Eye (tissue), 1 donor: Measurements from ENCODE around the gene ZNF570.

Experiments used
- DNase-seq: peaks from one replicate; pipeline ENCODE4 v3.0.0-alpha.2; 2015

Gene ZNF570

DNA sequence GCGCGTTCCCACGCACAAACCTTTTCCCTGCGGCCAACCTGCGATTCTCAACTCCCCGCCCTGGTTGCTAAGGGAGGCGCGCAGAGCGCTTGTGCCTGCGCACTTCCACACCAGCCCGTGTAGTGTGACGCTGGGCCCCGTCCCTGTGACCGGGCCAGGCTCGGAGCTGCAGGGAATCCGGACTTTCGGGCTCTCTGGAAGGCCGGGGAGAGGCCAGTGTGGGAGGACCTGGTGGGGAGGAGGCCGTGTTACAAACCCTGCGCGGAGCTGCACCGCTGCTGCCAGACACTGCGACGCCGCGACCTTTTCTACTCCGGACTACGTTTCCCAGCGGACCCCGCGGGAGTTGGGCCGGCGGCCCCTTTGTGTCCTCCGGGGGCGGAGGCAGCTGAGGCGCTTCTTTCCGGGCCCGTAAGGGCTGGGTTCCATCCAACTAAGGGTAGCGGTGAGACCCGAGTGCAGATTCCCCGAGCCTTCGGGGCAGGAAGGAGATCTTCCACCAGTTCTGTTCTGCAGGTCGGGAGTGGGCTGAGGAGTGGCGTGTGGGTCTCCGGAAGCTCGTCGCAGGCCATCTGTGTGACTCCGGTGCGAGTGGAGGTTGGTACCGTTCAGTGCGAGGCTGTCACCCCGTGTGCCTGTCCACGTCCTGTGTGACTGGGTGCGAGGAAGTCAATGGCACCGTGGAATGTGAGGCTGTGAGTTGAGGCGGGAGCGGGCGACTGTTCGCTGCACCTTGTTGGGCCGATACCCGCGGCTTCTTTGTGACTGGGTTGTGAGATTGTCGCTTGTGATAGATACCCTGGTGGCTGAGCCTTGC, at the start of gene ZNF570:
ZNF570 (plus strand) TSS at position 396 of the 817 bp plus-strand sequence. CDS start 999 bp downstream, outside the sequence.
- peak; percentile 97 for DNase-seq

DNA sequence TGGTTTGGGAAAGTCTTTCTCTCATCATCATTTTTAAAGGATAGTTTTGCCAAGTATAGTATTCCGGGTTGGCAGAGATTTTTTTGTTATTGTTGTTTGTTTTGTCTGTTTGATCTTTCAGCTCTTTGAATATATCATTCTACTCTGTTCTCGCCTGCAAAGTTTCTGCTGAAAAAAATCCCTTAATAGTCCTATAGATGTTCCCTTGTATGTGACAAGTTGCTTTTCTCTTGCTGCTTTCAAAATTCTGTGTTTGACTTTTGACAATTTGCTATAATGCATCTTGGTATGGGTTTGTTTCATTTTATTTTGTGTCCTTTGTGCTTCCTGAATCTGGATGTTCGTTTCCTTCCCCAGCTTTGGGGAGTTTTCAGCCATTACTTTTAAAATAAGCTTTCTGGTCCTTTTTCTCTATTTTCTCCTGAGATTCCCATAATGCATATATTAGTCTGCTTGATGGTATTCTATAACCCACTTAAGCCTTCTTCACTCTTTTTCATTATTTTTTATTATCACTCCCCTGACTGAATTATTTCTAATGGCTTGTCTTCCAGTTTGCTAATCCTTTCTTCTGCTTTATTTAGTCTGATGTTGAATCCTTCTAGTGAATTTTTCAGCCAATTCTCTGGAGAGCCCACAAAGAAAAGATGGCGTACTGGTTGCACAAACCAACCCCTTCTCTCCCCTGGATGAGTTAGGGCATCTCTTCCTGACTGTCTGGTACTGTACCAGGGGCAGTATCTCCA, 16.5 kb upstream of the ZNF570 start:
- DNase-seq = peak; percentile 7

DNA sequence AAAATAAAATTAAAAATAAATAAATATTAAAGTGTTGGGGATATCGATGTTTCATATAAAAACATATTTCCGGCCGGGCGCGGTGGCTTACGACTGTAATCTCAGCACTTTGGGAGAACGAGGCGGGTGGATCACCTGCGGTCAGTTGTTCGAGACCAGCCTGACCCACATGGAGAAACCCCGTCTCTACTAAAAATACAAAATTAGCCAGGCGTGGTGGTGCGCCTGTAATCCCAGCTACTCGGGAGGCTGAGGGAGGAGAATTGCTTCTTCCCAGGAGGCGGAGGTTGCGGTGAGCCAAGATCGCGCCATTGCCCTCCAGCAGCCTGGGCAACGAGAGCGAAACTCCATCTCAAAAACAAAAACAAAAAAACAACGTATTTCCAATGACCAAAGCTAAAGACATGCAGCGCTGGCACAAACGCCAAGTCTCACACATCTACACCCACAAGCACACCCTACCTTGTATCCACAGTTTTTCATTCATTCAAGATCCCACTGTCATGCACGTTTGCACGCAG, 2.8 kb upstream of the ZNF570 start:
- DNase-seq = peak; percentile 5

- peak; percentile 98 for DNase-seq
Measured at GRCh38 chr19:37466798-37467607, 2.2 kb upstream of the ZNF570 start, which contains the start of gene ZNF569. TSS of gene ZNF569 (minus strand) at chr19:37467444. CDS start at chr19:37444921, 22,523 bp downstream.

DNA sequence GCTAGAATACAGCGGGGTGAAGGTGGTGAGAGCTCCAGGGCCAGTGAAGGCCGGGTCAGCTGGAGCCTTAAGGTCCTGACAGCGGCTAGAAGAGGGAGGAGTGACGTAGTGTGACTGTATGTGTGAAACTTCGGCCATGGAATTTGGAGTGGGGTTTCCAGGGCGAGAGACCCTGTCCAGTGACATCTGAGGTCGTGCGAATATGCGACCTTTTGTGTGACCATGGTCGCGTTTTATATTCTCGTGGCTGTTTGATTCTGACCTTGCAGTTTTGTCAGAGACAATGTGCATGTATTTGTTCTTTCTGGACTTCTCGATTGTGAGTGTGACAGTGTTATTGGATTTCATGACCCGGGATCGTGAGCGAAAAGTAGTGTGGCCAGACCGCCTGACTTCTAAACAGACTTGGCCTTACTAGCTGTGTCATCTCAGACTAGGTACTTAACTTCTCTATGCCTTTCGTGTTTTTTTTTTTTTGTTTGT, 1.5 kb upstream of the ZNF570 start:
- DNase-seq = no peak

GRCh38 chr19:37470216-37470615, 1.1 kb downstream of the ZNF570 start:
- DNase-seq = no peak

GRCh38 chr19:37472165-37472564, 3.0 kb downstream of the ZNF570 start:
- no peak for DNase-seq

DNA sequence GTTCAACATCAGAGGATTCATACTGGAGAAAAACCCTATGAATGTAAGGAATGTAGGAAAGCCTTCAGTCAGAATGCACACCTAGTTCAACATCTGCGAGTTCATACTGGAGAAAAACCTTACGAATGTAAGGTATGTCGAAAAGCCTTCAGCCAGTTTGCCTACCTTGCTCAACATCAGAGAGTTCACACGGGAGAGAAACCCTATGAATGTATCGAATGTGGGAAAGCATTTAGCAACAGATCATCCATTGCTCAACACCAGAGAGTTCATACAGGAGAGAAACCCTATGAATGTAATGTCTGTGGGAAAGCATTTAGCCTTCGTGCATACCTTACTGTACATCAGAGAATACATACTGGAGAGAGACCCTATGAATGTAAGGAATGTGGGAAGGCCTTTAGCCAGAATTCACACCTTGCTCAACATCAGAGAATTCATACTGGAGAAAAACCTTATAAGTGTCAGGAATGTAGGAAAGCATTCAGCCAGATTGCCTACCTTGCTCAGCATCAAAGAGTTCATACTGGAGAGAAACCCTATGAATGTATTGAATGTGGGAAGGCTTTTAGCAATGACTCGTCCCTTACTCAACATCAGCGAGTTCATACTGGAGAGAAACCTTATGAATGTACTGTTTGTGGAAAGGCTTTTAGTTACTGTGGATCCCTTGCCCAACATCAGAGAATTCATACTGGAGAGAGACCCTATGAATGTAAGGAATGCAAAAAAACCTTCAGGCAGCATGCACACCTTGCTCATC, 15.4 kb downstream of the ZNF570 start:
- DNase-seq = no peak

DNA sequence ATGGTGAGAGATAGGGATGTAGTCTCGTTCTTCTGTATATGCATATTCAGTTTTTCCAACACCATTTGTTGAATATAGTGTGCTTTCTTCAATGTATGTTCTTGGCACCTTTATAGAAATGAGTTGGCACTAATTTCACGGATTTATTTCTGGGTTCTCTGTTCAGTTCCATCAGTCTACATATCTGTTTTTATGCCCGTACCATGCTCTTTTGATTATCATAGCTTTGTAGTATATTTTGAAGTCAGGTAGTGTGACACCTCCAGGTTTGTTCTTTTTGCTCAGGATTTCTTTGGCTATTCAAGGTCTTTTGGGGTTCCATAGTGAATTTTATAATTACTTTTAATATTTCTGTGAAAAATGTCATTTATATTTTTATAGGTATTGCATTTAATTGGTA, 23.1 kb downstream of the ZNF570 start:
- DNase-seq = no peak

DNA sequence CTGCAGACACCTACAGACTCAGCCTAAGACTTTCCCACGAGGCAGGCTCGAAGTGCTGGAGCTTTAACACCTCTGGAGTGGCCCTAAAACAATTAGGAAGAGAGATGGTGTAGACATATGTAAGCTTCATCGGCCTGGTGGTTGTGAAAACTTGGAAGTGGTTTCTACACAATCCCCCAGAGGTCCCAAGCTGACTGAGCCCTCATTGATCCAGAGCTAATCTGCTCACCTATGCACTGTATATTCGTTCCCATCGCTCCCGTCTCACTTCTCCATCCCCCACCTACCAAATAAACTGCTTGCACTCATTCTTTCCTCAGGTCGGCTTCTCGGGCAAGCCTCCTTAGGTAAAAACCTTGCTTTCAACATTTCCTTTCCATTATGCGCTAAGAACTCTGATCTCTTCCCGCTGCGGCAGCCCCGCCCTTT, 36.8 kb downstream of the ZNF570 start:
- DNase-seq = no peak

DNA sequence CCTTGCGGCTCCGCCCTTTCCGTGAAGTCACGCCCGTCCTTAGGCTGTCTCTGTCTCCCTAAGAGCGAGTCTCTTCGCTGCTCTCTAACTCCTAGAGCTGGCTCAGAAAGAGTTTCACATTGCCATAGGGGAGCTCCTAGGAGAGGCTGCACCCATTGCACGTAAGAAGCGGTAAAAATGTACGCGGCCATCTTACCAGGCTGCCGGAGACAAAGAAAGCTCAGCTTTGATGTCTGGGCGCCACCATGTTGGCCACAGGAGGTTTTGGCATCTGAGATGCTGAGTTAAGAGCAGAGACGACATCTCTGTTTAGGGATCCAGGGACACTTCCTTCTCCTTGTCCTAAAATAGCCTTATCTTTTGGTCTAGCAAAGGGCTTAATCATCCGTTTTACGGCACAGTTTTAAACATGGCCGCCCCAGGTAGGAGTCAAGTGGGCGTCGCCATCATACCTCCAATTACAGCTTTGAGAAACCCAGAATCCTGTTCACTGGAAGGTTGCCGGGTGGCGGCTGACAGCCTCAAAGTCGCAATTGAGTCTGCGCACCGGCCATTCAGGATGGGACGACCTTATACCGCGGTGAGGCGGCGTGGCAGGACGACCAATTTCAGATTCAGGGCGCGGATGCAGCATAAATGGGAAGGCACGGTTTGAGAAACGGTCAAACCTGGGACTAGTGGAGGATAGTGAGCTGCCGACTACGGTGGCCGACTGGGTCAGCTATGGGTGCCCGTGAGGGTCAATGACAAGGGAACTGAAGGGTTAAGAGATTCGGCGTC, 37.4 kb downstream of the ZNF570 start, which contains the start of gene ZNF793:
ZNF793 (plus strand) TSS at position 553 of the 780 bp plus-strand sequence. CDS start 16,501 bp downstream, outside the sequence.
- peak; percentile 97 for DNase-seq

- DNase-seq = no peak
Measured at GRCh38 chr19:37507167-37507464, 38.0 kb downstream of the ZNF570 start.

GRCh38 chr19:37511186-37511585, 42.0 kb downstream of the ZNF570 start:
- no peak for DNase-seq

DNA sequence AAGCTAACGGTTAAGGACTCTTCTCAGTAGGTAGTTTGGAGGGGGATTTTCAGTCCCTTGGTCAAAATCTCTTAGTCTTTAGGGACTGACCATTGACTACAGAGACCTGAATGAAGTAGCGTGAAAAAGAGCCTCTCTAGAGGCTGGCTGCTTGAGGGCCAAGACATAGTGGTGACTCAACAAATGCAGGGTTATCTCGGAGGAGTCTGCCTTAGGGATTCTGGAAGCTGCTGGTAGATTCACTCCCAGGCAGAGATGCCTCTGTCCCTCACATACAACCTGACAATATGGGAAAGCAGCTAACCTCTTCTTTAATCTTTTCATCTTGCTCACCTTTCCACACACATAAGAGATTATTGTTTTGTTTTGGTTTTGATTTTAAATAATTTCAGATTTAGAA, 42.7 kb downstream of the ZNF570 start:
- DNase-seq = no peak

- DNase-seq = no peak
Measured at GRCh38 chr19:37513397-37513796, 44.2 kb downstream of the ZNF570 start.

DNA sequence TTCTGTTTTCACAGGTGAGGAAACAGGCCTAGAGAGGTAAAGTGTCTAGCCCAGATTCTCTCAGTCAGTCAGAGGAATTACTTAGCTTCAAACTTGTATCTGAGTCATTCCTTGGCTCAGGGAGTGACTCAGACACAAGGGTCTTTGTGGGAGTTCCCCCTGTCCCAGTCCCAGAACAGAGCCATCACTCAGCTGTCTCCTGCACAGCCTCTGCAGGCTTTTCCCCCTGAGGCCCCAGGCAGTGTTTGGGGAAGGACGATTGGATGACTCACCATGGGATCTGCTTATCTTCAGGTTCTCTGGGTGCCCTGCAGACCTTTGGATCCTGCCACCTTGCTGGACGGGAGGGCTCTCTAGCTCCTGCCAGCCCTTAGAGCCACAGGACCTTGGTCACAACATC, 50.7 kb downstream of the ZNF570 start:
- DNase-seq = no peak

DNA sequence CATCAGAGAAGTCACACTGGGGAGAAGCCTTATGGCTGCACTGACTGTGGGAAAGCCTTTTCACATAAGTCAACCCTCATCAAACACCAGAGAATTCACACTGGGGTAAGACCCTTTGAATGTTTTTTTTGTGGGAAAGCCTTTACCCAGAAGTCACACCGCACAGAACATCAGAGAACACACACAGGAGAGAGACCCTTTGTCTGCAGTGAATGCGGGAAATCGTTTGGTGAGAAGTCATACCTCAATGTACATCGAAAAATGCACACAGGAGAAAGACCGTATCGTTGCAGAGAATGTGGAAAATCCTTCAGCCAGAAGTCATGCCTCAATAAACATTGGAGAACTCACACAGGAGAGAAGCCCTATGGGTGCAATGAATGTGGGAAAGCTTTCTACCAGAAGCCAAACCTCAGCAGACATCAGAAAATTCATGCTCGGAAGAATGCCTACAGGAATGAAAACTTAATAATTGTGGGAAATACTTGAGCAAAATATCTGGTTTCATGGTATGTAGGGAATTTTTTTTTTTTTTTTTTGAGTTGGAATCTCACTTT, 68.3 kb downstream of the ZNF570 start:
- no peak for DNase-seq
